IMR-90 (cell line): ENCODE measurements around the gene GATD1. TPM values are rescaled to one million over a fixed set of nuclear protein-coding genes. Genes with fewer than 3 reads are reported as not detected.

Experiments
- ATAC-seq: fragments of 200-7000 bp; cut with Tn5 transposase; 2 replicates; pipeline ENCODE4 v1.9.1; 2020; ENCODE audit warnings: low read depth, mild to moderate bottlenecking, moderate library complexity
- BruUV-seq: library from RNA; stranded (reverse); fragments of 400-500 nt; replicated peaks from 2 replicates; lab custom pipeline; 2021; lab: Mats Ljungman, UMichigan
- CTCF ChIA-PET: fragments of 300-600 bp; formaldehyde crosslinking; extraction: SDS; loops from one replicate; lab custom pipeline; 2021; ENCODE audit warnings: antibody characterized with exemption; lab: Yijun Ruan, JAX
- POLR2A ChIA-PET: fragments of 300-600 bp; sonication (Branson Sonifier 250); formaldehyde crosslinking; loops from one replicate; lab custom pipeline; 2022; ENCODE audit warnings: antibody characterized with exemption; ENCODE audit not compliant: unreplicated experiment; lab: Charles Lee
- DNase-seq: peaks from one replicate; pipeline ENCODE4 v3.0.0; 2013
- H2AFZ ChIP-seq: replicated peaks from 2 replicates; pipeline ENCODE3; 2013; ENCODE audit warnings: low read length, mild to moderate bottlenecking; ENCODE audit not compliant: poor library complexity
- H2AK5ac ChIP-seq: 2 replicates; pipeline ENCODE4 v1.6.1; 2013; ENCODE audit warnings: low read depth, low read length, inconsistent platforms
- H2AK9ac ChIP-seq: replicated peaks from 2 replicates; pipeline ENCODE3; 2013; ENCODE audit warnings: mild to moderate bottlenecking, low read depth, low read length, moderate library complexity; ENCODE audit not compliant: poor library complexity
- H2BK120ac ChIP-seq: 2 replicates; pipeline ENCODE4 v1.6.1; 2013; ENCODE audit warnings: low read depth, low read length, inconsistent platforms
- H2BK15ac ChIP-seq: 3 replicates; pipeline ENCODE4 v1.6.1; 2013; ENCODE audit warnings: low read depth, low read length, inconsistent platforms
- H2BK20ac ChIP-seq: 2 replicates; pipeline ENCODE4 v1.6.1; 2013; ENCODE audit warnings: low read depth, mild to moderate bottlenecking, inconsistent platforms, low read length, moderate library complexity
- H2BK5ac ChIP-seq: 2 replicates; pipeline ENCODE4 v1.6.1; 2013; ENCODE audit warnings: mild to moderate bottlenecking, low read depth, low read length, inconsistent platforms; ENCODE audit not compliant: poor library complexity, severe bottlenecking
- H3K14ac ChIP-seq: replicated peaks from 2 replicates; pipeline ENCODE4 v1.6.1; 2013; ENCODE audit warnings: low read depth, low read length, inconsistent platforms
- H3K18ac ChIP-seq: 2 replicates; pipeline ENCODE4 v1.6.1; 2013; ENCODE audit warnings: low read depth, low read length, control low read depth
- H3K23ac ChIP-seq: 2 replicates; pipeline ENCODE4 v1.6.1; 2013; ENCODE audit warnings: low read depth, low read length, inconsistent platforms
- H3K27ac ChIP-seq: 2 replicates; pipeline ENCODE4 v1.5.1; 2013; ENCODE audit warnings: mild to moderate bottlenecking, control low read depth, low read length; ENCODE audit not compliant: insufficient read depth
- H3K27me3 ChIP-seq: 2 replicates; pipeline ENCODE4 v1.6.1; 2013; ENCODE audit warnings: low read length; ENCODE audit not compliant: control insufficient read depth, insufficient read depth
- H3K36me3 ChIP-seq: 2 replicates; pipeline ENCODE4 v1.6.1; 2013; ENCODE audit warnings: low read length, mixed read lengths; ENCODE audit not compliant: control insufficient read depth, insufficient read depth
- H3K4ac ChIP-seq: 2 replicates; pipeline ENCODE4 v1.6.1; 2013; ENCODE audit warnings: low read depth, low read length, inconsistent platforms
- H3K4me1 ChIP-seq: 2 replicates; pipeline ENCODE4 v1.6.1; 2013; ENCODE audit warnings: low read length, mixed read lengths; ENCODE audit not compliant: control insufficient read depth, insufficient read depth
- H3K4me2 ChIP-seq: 2 replicates; pipeline ENCODE4 v1.6.1; 2013; ENCODE audit warnings: low read depth, mild to moderate bottlenecking, control low read depth, low read length, moderate library complexity
- H3K4me3 ChIP-seq: 2 replicates; pipeline ENCODE4 v1.5.1; 2013; ENCODE audit warnings: low read depth, mild to moderate bottlenecking, control low read depth, low read length, moderate library complexity; ENCODE audit not compliant: insufficient read depth
- H3K56ac ChIP-seq: 2 replicates; pipeline ENCODE4 v1.6.1; 2013; ENCODE audit warnings: low read length, inconsistent platforms; ENCODE audit not compliant: insufficient read depth; ENCODE audit errors: extremely low read depth
- H3K79me1 ChIP-seq, 2 experiments: 2 replicates each; pipeline ENCODE4 v1.6.1; 2013; ENCODE audit warnings: low read length in 2 of 2, inconsistent platforms in 1 of 2, low read depth in 1 of 2
- H3K9ac ChIP-seq: 2 replicates; pipeline ENCODE4 v1.6.1; 2013; ENCODE audit warnings: low read depth, low read length, control low read depth
- H3K9me1 ChIP-seq: 2 replicates; pipeline ENCODE4 v1.6.1; 2013; ENCODE audit warnings: low read length, inconsistent platforms; ENCODE audit not compliant: insufficient read depth
- H3K9me3 ChIP-seq: 2 replicates; pipeline ENCODE4 v1.6.1; 2013; ENCODE audit warnings: low read length; ENCODE audit not compliant: control insufficient read depth, insufficient read depth
- H4K20me1 ChIP-seq: 2 replicates; pipeline ENCODE4 v1.6.1; 2013; ENCODE audit warnings: low read length, inconsistent platforms; ENCODE audit not compliant: insufficient read depth
- H4K5ac ChIP-seq: 2 replicates; pipeline ENCODE4 v1.6.1; 2013; ENCODE audit warnings: mild to moderate bottlenecking, low read depth, low read length, control low read depth
- H4K8ac ChIP-seq, 2 experiments: 2 replicates each; pipeline ENCODE4 v1.6.1; 2013; ENCODE audit warnings: low read depth in 2 of 2, low read length in 2 of 2, control low read depth in 1 of 2, inconsistent platforms in 1 of 2
- H4K91ac ChIP-seq: 2 replicates; pipeline ENCODE4 v1.6.1; 2013; ENCODE audit warnings: low read depth, low read length, inconsistent platforms; ENCODE audit not compliant: insufficient read depth
- BHLHE40 ChIP-seq: fragments of 150-350 bp; IDR thresholded peaks from 2 replicates; pipeline ENCODE4 v1.6.1; 2016; ENCODE audit warnings: mild to moderate bottlenecking, low read depth, low read length
- CEBPB ChIP-seq: IDR thresholded peaks from 2 replicates; pipeline ENCODE4 v1.6.1; 2012; ENCODE audit warnings: low read depth, low read length, improper control_type of control experiment
- CHD1 ChIP-seq: IDR thresholded peaks from 2 replicates; pipeline ENCODE4 v1.6.1; 2012; ENCODE audit warnings: low read depth, low read length, improper control_type of control experiment
- CTCF ChIP-seq: conservative IDR thresholded peaks from 2 replicates; pipeline ENCODE4 v1.5.1; 2012; ENCODE audit warnings: mild to moderate bottlenecking, low read depth, low read length, improper control_type of control experiment
- FOS ChIP-seq: fragments of 150-350 bp; IDR thresholded peaks from 2 replicates; pipeline ENCODE4 v1.6.1; 2016; ENCODE audit warnings: low read depth, low read length
- MAFK ChIP-seq: IDR thresholded peaks from 2 replicates; pipeline ENCODE4 v1.6.1; 2012; ENCODE audit warnings: low read depth, low read length, improper control_type of control experiment
- MAZ ChIP-seq: IDR thresholded peaks from 2 replicates; pipeline ENCODE4 v1.6.1; 2012; ENCODE audit warnings: low read depth, mild to moderate bottlenecking, low read length, improper control_type of control experiment, moderate library complexity, borderline replicate concordance
- NFE2L2 ChIP-seq: fragments of 150-350 bp; IDR thresholded peaks from 2 replicates; pipeline ENCODE4 v1.6.1; 2016; ENCODE audit warnings: low read depth, mild to moderate bottlenecking, low read length
- POLR2A ChIP-seq: IDR thresholded peaks from 2 replicates; pipeline ENCODE4 v1.6.1; 2012; ENCODE audit warnings: mild to moderate bottlenecking, low read depth, low read length
- RAD21 ChIP-seq: IDR thresholded peaks from 2 replicates; pipeline ENCODE4 v1.6.1; 2012; ENCODE audit warnings: low read length, improper control_type of control experiment
- RCOR1 ChIP-seq: IDR thresholded peaks from 2 replicates; pipeline ENCODE4 v1.6.1; 2012; ENCODE audit warnings: mild to moderate bottlenecking, low read length, improper control_type of control experiment; ENCODE audit not compliant: insufficient replicate concordance
- RFX5 ChIP-seq: IDR thresholded peaks from 2 replicates; pipeline ENCODE4 v1.8.0; 2012; ENCODE audit warnings: low read depth, mild to moderate bottlenecking, low read length, moderate library complexity
- SMC3 ChIP-seq: fragments of 150-350 bp; IDR thresholded peaks from 2 replicates; pipeline ENCODE4 v1.6.1; 2016; ENCODE audit warnings: low read depth, mild to moderate bottlenecking, antibody characterized with exemption, low read length, moderate library complexity
- WGBS, 2 experiments: methylation state at CpG; one replicate each; pipeline versions ENCODE4 v1.1.5 to v1.1.7; 2013; ENCODE audit warnings: missing lambda C conversion rate in 2 of 2; ENCODE audit not compliant: insufficient read length in 1 of 2; ENCODE audit errors: extremely low coverage in 2 of 2; 5-methylcytosine and 5-hydroxymethylcytosine counted together
- dilution Hi-C: fragments of 300-500 bp; cut with HindIII; formaldehyde crosslinking; loops from one replicate; pipeline ENCODE4 v1.14.3; 2018; ENCODE audit warnings: low sequenced_read_pairs; ENCODE audit not compliant: unreplicated experiment
- in situ Hi-C: fragments of 300-500 bp; cut with MboI; formaldehyde crosslinking; loops from 3 replicates; pipeline ENCODE4 v1.14.3; 2019; ENCODE audit warnings: low sequenced_read_pairs, inconsistent platforms, mixed read lengths
- intact Hi-C: fragments of 100-400 bp; cut with micrococcal nuclease; formaldehyde crosslinking; loops from 2 replicates; pipeline ENCODE4 v1.10.0; 2022
- polyA plus RNA-seq, 3 experiments: library from polyadenylated mRNA; depleted of rRNA; stranded (reverse); fragments of >200 nt; gene quantifications; 2 replicates each; pipeline ENCODE4 v1.2.3, GENCODE V29; 2012; ENCODE audit warnings: low replicate concordance in 1 of 3
- total RNA-seq: library from RNA; depleted of rRNA; stranded (reverse); fragments of >200 nt; gene quantifications from 2 replicates; pipeline ENCODE4 v1.2.3, GENCODE V29; 2012
- TF ChIP-seq, protein P1 (sequence below): fragments of 150-350 bp; IDR thresholded peaks from 2 replicates; pipeline ENCODE4 v1.6.1; 2016; ENCODE audit warnings: low read depth, mild to moderate bottlenecking, low read length, moderate library complexity, borderline replicate concordance
- TF ChIP-seq, protein P2 (sequence below): fragments of 150-350 bp; IDR thresholded peaks from 2 replicates; pipeline ENCODE4 v1.6.1; 2017; ENCODE audit warnings: mild to moderate bottlenecking, antibody characterized with exemption, low read length, low read depth

Gene GATD1
- total and polyA plus RNA-seq, 2 of the 4 experiments (the other 2 are of a cell fraction), result 3.0 to 52.5 TPM

DNA sequence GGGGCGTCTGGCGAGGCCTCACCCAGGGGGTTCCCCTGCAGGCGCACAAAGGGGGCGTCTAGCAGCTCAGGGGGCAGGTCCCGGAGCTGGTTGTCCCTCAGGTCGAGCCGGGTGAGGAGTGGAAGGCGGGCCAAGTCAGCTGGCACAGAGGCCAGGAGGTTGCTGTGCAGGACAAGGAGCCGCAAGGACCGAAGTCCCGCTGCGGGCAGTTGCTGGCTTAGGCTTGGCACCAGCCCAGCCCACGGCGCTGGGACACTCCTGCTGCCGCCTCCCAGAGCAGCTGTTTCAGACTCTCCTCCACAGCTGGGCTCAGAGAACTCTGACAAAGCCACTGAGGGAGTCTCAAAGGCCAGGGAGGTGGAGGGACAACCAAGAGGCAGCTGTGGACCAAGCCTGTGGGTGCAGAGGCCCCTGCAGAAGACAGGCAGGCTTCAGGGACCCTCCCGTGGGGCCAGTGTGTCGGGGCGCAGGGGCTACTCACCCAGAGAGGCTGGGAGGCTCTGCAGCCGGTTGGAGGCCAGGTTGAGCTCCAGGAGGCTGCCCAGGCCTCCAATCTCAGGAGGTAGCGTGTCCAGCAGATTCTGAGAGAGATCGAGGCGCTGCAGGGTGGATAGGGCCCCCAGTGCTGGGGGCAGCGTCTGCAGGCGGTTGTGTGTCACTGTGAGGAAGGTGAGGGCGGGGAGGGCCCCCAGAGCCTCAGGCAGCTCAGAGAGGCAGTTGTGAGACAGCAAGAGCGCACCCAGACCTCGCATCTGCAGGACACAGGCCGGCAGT lies 25.6 kb upstream of the GATD1 start:
- Histone ChIP-seq H3K27ac (no peak overlapping the region), H2BK20ac (no peak overlapping the region), H4K20me1 (peaks cover under 1% of the 10 kb centered on the region; the same call in 1 of the 2 replicates), H3K27me3 (no peaks in the 10 kb centered on the region), H2BK120ac (no peak overlapping the region), H3K14ac (no peak overlapping the region), H3K4me3 (no peak overlapping the region), H4K5ac (no peak overlapping the region), H2AK5ac (no peak overlapping the region), H2AFZ (peak overlapping the region; percentile 63), H3K4me2 (peak overlapping the region; percentile 99; the same call in 1 of the 2 replicates), H3K4ac (no peak overlapping the region), H2AK9ac (peak overlapping the region; percentile 82), H3K9ac (no peak overlapping the region), H4K91ac (no peak overlapping the region), H3K23ac (no peak overlapping the region), H4K8ac (no peak overlapping the region), H2BK5ac (no peak overlapping the region), H2BK15ac (no peak overlapping the region), H3K9me1 (no peaks in the 10 kb centered on the region), H3K79me1 (peaks cover 2 to 33% of the 10 kb centered on the region in 2 experiments; a peak in 3 of 4 replicates), H3K4me1 (peaks cover 18% of the 10 kb centered on the region), H3K36me3 (peaks cover 26% of the 10 kb centered on the region), H3K56ac (no peak overlapping the region), H3K18ac (no peak overlapping the region), H3K9me3 (no peaks in the 10 kb centered on the region)
- ChIA-PET POLR2A (interaction anchor here (0.6 kb wide), 1 partner anchor 39 kb away, joined by 3 read pairs; no protein-coding TSS in a partner anchor), CTCF (no interaction called here)
- no peak for ATAC-seq
- 94% methylated on average over 23 of the region's 28 CpGs; no CpG with 5 or more reads in 1 of the 2 experiments for WGBS, 2 experiments
- DNase-seq, result no peak
- intact Hi-C loops (no loop called here), dilution Hi-C loops (no loop called here), in situ Hi-C loops (no loop called here)
- no TSS peak for BruUV-seq
- TF ChIP-seq CHD1, result no peak
- no peak for TF ChIP-seq FOS
- TF ChIP-seq, protein P1, sequence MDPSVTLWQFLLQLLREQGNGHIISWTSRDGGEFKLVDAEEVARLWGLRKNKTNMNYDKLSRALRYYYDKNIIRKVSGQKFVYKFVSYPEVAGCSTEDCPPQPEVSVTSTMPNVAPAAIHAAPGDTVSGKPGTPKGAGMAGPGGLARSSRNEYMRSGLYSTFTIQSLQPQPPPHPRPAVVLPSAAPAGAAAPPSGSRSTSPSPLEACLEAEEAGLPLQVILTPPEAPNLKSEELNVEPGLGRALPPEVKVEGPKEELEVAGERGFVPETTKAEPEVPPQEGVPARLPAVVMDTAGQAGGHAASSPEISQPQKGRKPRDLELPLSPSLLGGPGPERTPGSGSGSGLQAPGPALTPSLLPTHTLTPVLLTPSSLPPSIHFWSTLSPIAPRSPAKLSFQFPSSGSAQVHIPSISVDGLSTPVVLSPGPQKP, result no peak
- TF ChIP-seq NFE2L2, result no peak
- no peak for TF ChIP-seq SMC3
- no peak for TF ChIP-seq CTCF
- TF ChIP-seq, protein P2, sequence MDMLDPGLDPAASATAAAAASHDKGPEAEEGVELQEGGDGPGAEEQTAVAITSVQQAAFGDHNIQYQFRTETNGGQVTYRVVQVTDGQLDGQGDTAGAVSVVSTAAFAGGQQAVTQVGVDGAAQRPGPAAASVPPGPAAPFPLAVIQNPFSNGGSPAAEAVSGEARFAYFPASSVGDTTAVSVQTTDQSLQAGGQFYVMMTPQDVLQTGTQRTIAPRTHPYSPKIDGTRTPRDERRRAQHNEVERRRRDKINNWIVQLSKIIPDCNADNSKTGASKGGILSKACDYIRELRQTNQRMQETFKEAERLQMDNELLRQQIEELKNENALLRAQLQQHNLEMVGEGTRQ, result no peak
- no peak for TF ChIP-seq RCOR1
- TF ChIP-seq RAD21, result no peak
- no peak for TF ChIP-seq BHLHE40
- TF ChIP-seq POLR2A, result no peak
- TF ChIP-seq RFX5, result no peak
- TF ChIP-seq CEBPB, result no peak
- no peak for TF ChIP-seq MAFK
- no peak for TF ChIP-seq MAZ
